Psoas muscle (tissue), 8 donors: ENCODE results near the gene ZNF429. TPM values are rescaled to one million over a fixed set of nuclear protein-coding genes. Genes with fewer than 3 reads are reported as not detected.
"Not testable (repeated sequence)": the region's sequence is repeated elsewhere in the genome, so short reads cannot be mapped to it uniquely, and the experiment has no call there.

Experiments used
- ATAC-seq, 4 donors: fragments of 200-7000 bp; cut with Tn5 transposase; one replicate each; pipeline ENCODE4 v1.9.1; 2020; ENCODE audit warnings: moderate library complexity in 3 of 4, mild to moderate bottlenecking in 2 of 4
- DNase-seq, 2 donors: peaks; one replicate each; pipeline ENCODE4 v3.0.0-alpha.2; 2020
- H3K27ac ChIP-seq: fragments of 200-600 bp; one replicate; pipeline ENCODE4 v1.8.0; 2022
- H3K27me3 ChIP-seq, 3 donors: fragments of 200-600 bp in 1 of 3; one replicate each; pipeline versions ENCODE4 v1.6.1 to v1.8.0; 2013 to 2022; ENCODE audit warnings: low read length in 2 of 3, mild to moderate bottlenecking in 2 of 3, moderate library complexity in 1 of 3; ENCODE audit not compliant: insufficient read depth in 3 of 3
- H3K36me3 ChIP-seq, 2 donors: fragments of 200-600 bp in 1 of 2; one replicate each; pipeline versions ENCODE4 v1.6.1 to v1.8.0; 2013 to 2022; ENCODE audit warnings: low read depth in 1 of 2, mild to moderate bottlenecking in 1 of 2, moderate library complexity in 1 of 2; ENCODE audit not compliant: insufficient read depth in 1 of 2
- H3K4me1 ChIP-seq: fragments of 200-600 bp; one replicate; pipeline ENCODE4 v1.8.0; 2022
- H3K4me3 ChIP-seq: fragments of 200-600 bp; one replicate; pipeline ENCODE4 v1.8.0; 2022; ENCODE audit warnings: mild to moderate bottlenecking
- H3K9me3 ChIP-seq: fragments of 200-600 bp; one replicate; pipeline ENCODE4 v1.8.0; 2022
- CTCF ChIP-seq: fragments of 200-600 bp; IDR thresholded peaks from one replicate; pipeline ENCODE4 v1.8.0; 2022; ENCODE audit warnings: antibody characterized with exemption
- WGBS, 3 donors: extraction: QIAGEN DNeasy Blood & Tissue Kit; methylation state at CpG; one replicate each; pipeline versions ENCODE4 v1.1.6 to v1.1.7; 2013; 5-methylcytosine and 5-hydroxymethylcytosine counted together
- intact Hi-C, 2 donors: fragments of 100-400 bp; cut with DNase I; formaldehyde crosslinking; loops; one replicate each; pipeline versions ENCODE4 v1.11.0 to v1.14.2; 2022
- polyA plus RNA-seq, 3 donors: library from polyadenylated mRNA; stranded (reverse); fragments of 200-250 nt; gene quantifications; one replicate each; pipeline ENCODE4 v1.2.3, GENCODE V29; 2013
- total RNA-seq, 4 donors: library from RNA; stranded (reverse); fragmentation: NEBNext Ultra II Directional in 2 of 4; extraction: Animal tissue kit (Norgen Biotek cat#: 25700) in 2 of 4; gene quantifications; one replicate each; pipeline versions ENCODE4 v1.2.1 to v1.2.4, GENCODE V29; 2021 to 2023
- donor health status: healthy with polysubstance abuse.
- donor health status: DM: no; HTN: no; CAD: no; lungs with moderate emphysema.
- donor health status: Bipolar disorder and iron deficiency.
- donor health status: healthy.
- donor health status: DM: yes; HTN: yes; CAD: no.
- donor health status: DM: no; HTN: no; CAD: no.
- donor health status: DM: no; HTN: no; CAD: no.
- donor health status: DM: yes; HTN: yes; CAD: no.

The ZNF429 gene
- total and polyA plus RNA-seq, 7 donors = 3.5 to 11.3 (median 7.1) TPM

DNA sequence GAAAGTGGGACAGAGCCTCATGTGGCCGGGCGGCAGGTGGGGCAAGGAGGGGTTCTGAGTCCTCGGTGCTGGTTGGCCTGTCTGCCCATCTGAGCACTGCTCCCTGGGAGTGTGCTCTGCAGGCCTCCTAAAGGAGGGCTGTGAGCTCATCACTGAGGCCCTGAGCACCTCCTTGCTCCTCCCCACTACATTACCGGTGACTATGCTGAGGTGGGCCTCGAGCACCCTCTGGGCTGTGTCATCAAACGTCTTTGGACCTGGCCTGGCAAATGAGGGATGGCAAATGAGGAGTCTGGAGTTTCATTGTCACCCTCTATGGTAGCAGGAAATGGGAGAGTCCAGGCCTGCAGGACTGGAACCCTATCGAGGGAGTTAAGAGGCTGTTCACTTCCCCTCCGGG lies 38.8 kb upstream of the ZNF429 start:
- Histone ChIP-seq H3K4me1 (no peaks in the 10 kb centered on the region), H3K9me3 (no peaks in the 10 kb centered on the region), H3K27ac (no peak overlapping the region), H3K27me3 (peaks cover 0 to 8% (median 2%) of the 10 kb centered on the region in 3 donors), H3K4me3 (no peak overlapping the region), H3K36me3 (no peaks in the 10 kb centered on the region)
- TF ChIP-seq CTCF = no peak
- intact Hi-C loops = no loop called here
- ATAC-seq (no peak), DNase-seq (no peak)
- 71 to 75% (median 75%) methylated on average over 8 of the region's 8 CpGs for WGBS, 3 donors

DNA sequence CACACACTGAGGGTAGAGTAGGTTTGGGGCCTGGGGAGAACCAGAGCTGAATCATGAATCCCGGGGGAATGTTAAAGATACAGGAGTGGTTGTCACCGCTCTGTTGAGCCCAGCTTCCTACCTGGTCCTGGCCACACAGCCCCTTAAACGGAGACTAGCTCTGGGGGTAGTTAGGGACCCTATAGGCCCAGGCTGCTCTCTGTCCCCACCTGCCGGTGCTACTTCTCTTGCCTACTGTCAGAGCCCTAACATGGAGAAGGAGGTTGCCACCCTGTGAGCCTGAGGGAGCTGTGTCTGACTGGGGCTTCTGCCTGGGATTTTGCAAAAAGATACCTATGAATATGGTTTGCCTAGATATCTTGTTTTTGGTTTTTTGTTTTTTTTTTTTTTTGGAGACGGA lies 36.6 kb upstream of the ZNF429 start:
- Histone ChIP-seq H3K9me3 (no peaks in the 10 kb centered on the region), H3K36me3 (no peaks in the 10 kb centered on the region), H3K4me3 (no peak overlapping the region), H3K27ac (no peak overlapping the region), H3K27me3 (peaks cover 0 to under 1% (median 0%) of the 10 kb centered on the region in 3 donors), H3K4me1 (no peaks in the 10 kb centered on the region)
- TF ChIP-seq CTCF = no peak
- WGBS, 3 donors = 73 to 82% (median 80%) methylated on average over 5 of the region's 5 CpGs
- DNase-seq (no peak), ATAC-seq (no peak)
- intact Hi-C loops = no loop called here

DNA sequence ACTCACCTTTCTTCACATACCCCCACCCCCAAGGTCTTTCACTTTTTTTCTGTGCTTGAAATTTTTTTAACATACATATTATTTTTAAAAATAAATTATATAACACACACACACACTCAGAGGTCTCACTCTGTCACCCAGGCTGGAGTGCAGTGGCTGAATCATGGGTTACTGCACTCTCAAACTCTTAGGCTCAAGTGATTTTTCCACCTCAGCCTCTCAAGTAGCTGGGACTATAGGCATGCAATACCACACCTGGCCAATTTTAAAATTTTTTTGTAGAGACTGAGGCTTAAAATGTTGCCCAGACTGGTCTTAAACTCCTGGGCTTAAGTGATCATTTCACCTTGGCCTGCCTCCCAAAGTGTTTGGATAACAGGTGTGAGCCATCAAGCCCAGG lies 32.9 kb upstream of the ZNF429 start:
- ATAC-seq = no peak
- H3K36me3 ChIP-seq = no peaks in the 10 kb centered on the region
- DNase-seq = no peak
- intact Hi-C loops = no loop called here
- no peak for TF ChIP-seq CTCF
- H3K27ac ChIP-seq = no peak overlapping the region
- no peaks in the 10 kb centered on the region for H3K4me1 ChIP-seq
- H3K9me3 ChIP-seq = no peaks in the 10 kb centered on the region
- H3K4me3 ChIP-seq = no peak overlapping the region
- peaks cover 0 to 7% (median 0%) of the 10 kb centered on the region in 3 donors for H3K27me3 ChIP-seq

DNA sequence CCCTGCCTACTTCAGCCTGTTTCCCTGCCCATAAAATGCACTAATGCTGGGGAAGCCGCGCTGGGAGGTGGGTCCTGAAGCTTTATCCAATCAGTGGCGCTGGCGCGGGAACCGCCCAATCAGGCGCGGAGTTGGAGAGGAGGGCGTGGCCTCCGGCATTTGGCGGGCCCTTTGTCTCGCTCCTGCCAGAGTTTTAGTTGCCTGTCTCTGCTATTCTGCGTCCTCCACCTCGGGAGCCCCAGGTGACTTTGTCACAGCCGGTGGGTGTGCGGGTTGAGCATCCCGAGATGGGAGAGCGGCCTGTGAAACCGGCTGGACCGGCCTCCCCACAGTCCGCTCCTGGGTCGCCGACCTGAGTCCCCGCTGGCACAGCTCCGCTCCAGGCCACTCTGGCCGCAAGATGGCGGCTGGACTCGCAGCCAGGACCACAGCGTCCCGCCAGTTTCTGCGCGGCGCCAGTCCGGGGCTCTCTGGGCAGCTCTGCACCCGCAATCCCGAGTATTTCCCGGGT lies 30.7 kb upstream of the ZNF429 start:
- intact Hi-C loops = no loop called here
- no peak for TF ChIP-seq CTCF

DNA sequence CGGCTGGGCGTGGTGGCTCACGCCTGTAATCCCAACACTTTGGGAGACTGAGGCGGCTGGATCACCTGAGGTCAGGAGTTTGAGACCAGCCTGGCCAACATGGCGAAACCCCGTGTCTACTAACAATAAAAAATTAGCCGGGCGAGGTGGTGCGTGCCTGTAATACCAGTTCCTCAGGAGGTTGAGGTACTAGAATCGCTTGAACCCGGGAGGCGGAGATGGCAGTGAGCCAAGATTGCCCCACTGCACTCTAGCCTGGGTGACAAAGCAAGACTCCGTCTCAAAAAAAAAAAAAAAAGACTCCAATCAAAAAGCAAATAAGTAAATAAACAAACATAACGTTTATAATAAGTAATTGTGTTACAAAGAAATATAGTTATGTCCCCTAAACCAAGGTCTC lies 23.0 kb upstream of the ZNF429 start:
- intact Hi-C loops = loop anchor here in 1 of 2 donors (10.0 kb wide), 1 partner anchor 278 kb away; no protein-coding TSS in a partner anchor
- H3K4me1 ChIP-seq, H3K27ac ChIP-seq, H3K4me3 ChIP-seq, H3K9me3 ChIP-seq, H3K36me3 ChIP-seq, ATAC-seq, H3K27me3 ChIP-seq, DNase-seq: not testable (repeated sequence)
- WGBS, 3 donors = 91 to 94% (median 94%) methylated on average over 14 of the region's 14 CpGs

More for the DNA sequence above, 30.7 kb upstream of the ZNF429 start:
- no peaks in the 10 kb centered on the region for H3K36me3 ChIP-seq
- H3K27me3 ChIP-seq = peaks cover 0 to 7% (median 0%) of the 10 kb centered on the region in 3 donors
- H3K4me3 ChIP-seq = peak overlapping the region; percentile 67
- H3K4me1 ChIP-seq = no peaks in the 10 kb centered on the region
- peak; percentile 66 to 85 for DNase-seq
- H3K9me3 ChIP-seq = no peaks in the 10 kb centered on the region
- no peak overlapping the region for H3K27ac ChIP-seq
- 0 to 2% (median 0%) methylated on average over 37 of the region's 37 CpGs for WGBS, 3 donors
- peak; percentile 73 to 100 (median 96) for ATAC-seq
